Retinal pigment epithelial cell (primary cell): ENCODE measurements around the gene LYPLAL1.

Source experiments
- DNase-seq: peaks from one replicate; pipeline ENCODE4 v3.0.0-alpha.2; 2010; ENCODE audit warnings: low read depth
- H3K4me3 ChIP-seq: 2 replicates; pipeline ENCODE4 v1.5.1; 2011; ENCODE audit warnings: mild to moderate bottlenecking, low read length, control low read depth, moderate library complexity
- TF ChIP-seq, protein P1 (sequence below): conservative IDR thresholded peaks from 2 replicates; pipeline ENCODE4 v1.5.1; 2011; ENCODE audit warnings: low read depth, low read length, control low read depth, inconsistent platforms

The LYPLAL1 gene

DNA sequence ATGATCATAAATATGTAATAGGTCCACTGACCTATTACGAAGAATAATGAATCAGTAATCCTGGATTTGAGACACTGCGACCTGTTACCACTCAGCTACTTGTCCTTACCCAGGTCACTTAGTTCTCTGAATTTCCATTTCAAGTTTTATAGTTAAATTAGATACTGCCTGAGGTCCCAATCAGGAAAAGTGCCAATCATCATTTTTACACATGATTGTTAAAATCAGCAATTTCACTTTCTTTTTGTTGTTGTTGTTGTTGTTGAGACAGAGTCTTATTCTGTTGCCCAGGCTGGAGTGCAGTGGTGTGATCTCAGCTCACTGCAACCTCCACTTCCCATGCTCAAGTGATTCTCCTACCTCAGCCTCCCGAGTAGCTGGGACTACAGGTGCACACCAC, 22.8 kb upstream of the LYPLAL1 start:
- TF ChIP-seq, protein P1, sequence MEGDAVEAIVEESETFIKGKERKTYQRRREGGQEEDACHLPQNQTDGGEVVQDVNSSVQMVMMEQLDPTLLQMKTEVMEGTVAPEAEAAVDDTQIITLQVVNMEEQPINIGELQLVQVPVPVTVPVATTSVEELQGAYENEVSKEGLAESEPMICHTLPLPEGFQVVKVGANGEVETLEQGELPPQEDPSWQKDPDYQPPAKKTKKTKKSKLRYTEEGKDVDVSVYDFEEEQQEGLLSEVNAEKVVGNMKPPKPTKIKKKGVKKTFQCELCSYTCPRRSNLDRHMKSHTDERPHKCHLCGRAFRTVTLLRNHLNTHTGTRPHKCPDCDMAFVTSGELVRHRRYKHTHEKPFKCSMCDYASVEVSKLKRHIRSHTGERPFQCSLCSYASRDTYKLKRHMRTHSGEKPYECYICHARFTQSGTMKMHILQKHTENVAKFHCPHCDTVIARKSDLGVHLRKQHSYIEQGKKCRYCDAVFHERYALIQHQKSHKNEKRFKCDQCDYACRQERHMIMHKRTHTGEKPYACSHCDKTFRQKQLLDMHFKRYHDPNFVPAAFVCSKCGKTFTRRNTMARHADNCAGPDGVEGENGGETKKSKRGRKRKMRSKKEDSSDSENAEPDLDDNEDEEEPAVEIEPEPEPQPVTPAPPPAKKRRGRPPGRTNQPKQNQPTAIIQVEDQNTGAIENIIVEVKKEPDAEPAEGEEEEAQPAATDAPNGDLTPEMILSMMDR: no peak
- H3K4me3 ChIP-seq: no peak overlapping the region
- no peak for DNase-seq

DNA sequence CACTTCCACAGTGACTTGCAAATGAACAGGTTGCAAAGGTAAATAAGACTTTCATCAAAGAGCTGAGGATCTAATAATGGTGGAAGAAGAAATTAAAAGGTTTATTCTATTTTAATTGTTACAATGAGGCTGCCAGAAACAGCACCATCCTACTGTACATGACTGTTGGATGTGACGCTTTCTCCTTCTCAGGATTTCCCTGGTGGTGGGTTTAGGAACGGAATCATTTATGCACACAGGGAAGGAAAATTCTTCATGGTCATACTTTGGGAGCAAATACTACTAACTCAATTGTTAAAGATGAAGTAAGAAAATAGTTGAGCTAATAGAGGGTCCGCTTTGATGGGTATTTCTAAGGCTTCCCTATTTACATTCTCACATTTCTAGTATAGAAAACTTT, 22.2 kb upstream of the LYPLAL1 start:
- no peak for DNase-seq
- TF ChIP-seq, protein P1: no peak
- no peak overlapping the region for H3K4me3 ChIP-seq

DNA sequence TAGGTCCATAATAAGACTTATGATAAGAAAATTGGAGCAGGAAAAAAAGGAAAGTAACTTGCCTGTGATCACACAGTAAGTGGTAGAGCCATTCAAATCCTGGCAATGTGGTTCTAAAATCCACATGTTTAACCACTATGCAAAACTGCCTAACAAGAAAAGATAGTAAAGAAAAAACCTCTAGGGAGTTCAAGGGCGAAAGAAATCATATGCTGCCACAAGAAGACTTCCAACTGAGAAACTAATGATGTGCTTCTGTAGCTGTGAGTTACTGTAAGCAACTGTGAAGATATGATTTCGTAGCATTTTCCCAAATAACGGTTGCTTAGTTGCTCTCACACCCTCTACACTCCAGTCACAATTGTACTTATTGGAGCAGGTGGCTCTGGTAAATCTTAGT, 20.9 kb upstream of the LYPLAL1 start:
- H3K4me3 ChIP-seq: no peak overlapping the region
- no peak for DNase-seq
- TF ChIP-seq, protein P1: no peak

DNA sequence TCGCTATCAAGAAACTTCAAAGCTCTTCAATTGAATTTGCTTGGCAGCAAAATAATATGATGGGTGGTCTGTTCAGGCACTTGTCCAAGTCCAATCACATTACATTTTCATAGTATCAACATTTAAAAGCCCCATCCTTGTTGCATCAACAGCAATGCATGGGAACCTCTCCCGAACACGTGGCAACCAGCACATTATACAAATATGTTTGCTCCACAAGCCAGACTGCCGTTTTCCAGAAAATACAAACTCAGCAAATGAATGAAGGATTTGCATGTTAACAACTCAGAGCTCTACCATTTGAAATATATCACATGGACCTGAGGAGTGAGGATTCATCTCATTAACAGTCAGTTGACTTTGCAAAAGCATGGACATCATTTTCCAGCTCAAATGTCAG, 20.0 kb upstream of the LYPLAL1 start:
- TF ChIP-seq, protein P1: no peak
- no peak overlapping the region for H3K4me3 ChIP-seq
- DNase-seq: no peak

DNA sequence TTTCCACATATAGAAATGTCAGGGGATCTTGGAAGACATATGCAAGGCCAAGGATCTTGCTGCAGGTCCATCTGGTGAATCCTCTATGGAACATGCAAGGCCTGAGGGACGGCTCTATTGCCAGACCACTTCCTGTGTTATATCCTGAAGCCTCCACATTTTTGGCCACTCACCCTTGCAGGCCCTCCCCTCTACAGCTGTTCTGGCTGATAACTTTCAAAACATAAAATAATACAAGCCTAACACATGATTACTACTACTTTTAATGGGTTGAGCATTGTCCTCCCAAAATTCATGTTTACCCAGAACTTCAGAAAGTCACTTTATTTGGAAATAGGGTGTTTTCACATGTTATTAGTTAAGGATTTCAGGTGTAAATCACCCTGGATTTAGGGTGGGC, 18.5 kb upstream of the LYPLAL1 start:
- TF ChIP-seq, protein P1: no peak
- no peak overlapping the region for H3K4me3 ChIP-seq
- DNase-seq: no peak

DNA sequence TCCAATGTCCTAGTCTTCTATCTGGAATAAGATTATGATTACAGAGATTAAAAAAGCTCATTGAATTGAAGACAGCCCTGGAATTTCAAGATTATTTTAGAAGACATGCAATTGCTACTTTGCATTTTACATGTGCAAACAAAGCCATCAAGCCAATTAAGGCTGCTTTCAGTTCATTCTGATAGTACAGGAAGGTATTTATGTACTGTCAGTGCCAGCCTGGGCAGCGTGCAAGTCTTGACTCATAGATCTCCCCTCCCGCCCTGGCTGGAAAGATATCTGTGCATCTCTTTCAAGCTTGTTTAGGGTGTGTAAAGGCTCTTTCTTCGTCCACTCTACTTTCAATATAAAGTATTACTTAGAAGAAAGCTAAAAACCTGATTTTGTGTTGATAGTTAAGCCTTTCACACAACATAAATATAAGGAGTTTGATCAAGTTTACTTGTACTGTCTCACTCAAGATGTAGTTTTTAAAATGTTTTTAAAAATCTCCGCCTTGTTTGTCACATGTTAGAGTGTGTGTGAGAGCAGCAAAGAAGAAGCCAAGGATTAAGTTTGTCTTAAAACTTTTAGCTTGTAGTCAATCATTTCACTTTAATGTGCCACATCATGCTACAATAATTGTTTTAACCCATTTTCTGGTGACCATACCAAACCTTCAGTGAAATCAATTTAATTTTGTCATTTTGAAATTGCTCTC, 13.6 kb upstream of the LYPLAL1 start:
- DNase-seq: peak; percentile 28
- no peak overlapping the region for H3K4me3 ChIP-seq

DNA sequence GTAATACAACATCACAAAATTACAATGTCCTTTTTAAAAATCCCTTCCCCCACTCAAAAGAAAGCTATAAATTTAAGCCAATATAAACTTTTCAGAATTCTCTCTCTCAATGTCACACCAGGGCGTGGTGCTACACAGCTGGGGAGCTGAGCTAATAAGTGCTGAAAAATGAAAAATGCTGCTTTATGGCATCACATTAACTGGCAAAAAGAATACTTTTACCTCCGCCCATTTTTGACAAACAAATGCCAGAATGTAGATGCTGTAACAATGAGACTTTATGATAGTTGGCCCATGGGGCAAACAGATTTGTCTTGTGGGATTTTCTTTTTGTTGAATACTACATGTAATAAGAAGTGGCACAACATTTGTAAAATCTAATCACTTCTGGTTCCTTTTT, 12.7 kb upstream of the LYPLAL1 start:
- TF ChIP-seq, protein P1: no peak
- H3K4me3 ChIP-seq: no peak overlapping the region
- no peak for DNase-seq

More for the DNA sequence above, 13.6 kb upstream of the LYPLAL1 start:
- TF ChIP-seq, protein P1: no peak
